OCI-LY3 (cell line): Measurements from ENCODE around the gene NACAD.

ENCODE experiments used
- EZH2phosphoT487 ChIP-seq: fragments of 200-600 bp; shearing (Covaris generic); IDR thresholded peaks from 2 replicates; pipeline ENCODE4 v1.6.1; 2018; ENCODE audit warnings: antibody characterized with exemption, mixed run types, low read depth
- TF ChIP-seq, protein P1 (sequence below): fragments of 200-600, 300-600 bp; sonication (generic); IDR thresholded peaks from 2 replicates; pipeline ENCODE4 v1.5.1; 2014; ENCODE audit warnings: antibody characterized with exemption, low read length, low read depth

DNA sequence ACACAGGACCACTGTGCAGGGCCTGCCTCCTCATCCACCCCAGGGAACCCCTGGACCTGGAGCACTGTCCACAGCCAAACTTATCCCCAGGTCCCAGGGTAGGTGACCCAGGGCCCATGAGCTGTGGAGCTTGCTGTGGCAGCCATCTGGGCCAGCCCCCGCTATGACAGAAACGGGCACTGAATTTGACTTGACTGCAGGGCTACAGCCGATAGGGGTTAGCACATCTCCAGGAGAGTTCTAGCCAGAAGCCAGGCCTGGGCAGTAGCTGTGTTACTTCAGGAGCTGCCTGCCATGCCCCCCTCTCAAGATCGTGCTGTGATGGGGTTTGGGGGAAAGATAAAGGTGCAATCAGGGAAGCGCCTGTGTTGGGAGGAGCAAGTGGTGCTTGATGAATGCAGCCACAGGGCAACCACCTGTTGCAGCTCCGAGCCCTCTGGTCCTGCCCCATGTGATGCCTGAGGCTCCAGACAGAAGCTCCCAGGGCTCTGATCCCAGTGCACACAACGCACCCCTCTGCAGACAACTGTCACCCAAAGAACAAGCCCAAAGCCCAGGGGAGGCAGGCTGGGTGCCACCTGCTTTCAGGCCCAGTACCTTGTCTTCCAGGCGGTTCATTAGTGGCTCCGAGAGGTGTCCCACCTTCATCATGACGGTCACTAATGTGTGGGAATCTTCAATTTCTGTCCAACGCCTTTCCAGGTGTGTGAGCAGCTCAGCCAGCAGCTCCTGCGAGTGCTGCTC is 16.2 kb upstream of the NACAD start:
- TF ChIP-seq, protein P1, sequence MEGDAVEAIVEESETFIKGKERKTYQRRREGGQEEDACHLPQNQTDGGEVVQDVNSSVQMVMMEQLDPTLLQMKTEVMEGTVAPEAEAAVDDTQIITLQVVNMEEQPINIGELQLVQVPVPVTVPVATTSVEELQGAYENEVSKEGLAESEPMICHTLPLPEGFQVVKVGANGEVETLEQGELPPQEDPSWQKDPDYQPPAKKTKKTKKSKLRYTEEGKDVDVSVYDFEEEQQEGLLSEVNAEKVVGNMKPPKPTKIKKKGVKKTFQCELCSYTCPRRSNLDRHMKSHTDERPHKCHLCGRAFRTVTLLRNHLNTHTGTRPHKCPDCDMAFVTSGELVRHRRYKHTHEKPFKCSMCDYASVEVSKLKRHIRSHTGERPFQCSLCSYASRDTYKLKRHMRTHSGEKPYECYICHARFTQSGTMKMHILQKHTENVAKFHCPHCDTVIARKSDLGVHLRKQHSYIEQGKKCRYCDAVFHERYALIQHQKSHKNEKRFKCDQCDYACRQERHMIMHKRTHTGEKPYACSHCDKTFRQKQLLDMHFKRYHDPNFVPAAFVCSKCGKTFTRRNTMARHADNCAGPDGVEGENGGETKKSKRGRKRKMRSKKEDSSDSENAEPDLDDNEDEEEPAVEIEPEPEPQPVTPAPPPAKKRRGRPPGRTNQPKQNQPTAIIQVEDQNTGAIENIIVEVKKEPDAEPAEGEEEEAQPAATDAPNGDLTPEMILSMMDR: no peak
- no peak for TF ChIP-seq EZH2phosphoT487
